GM21717 (cell line): ENCODE results near the gene ACTG1.

ENCODE experiments used
- ATAC-seq: cut with Tn5 transposase; IDR thresholded peaks from one replicate; pipeline ENCODE4 v1.9.1; 2021; ENCODE audit warnings: mild to moderate bottlenecking, moderate library complexity; ENCODE audit not compliant: unreplicated experiment

ACTG1 gene

GRCh38 chr17:81499601-81499970, 13.0 kb downstream of the ACTG1 start:
- no peak for ATAC-seq

- no peak for ATAC-seq
Measured at GRCh38 chr17:81498953-81499600, 13.5 kb downstream of the ACTG1 start.

GRCh38 chr17:81494626-81495377, 17.8 kb downstream of the ACTG1 start:
- no peak for ATAC-seq

- no peak for ATAC-seq
Measured at GRCh38 chr17:81493198-81494038, 19.2 kb downstream of the ACTG1 start.

GRCh38 chr17:81492706-81493105, 19.9 kb downstream of the ACTG1 start:
- no peak for ATAC-seq

GRCh38 chr17:81492202-81492601, 20.4 kb downstream of the ACTG1 start:
- ATAC-seq: no peak

GRCh38 chr17:81491761-81492160, 20.8 kb downstream of the ACTG1 start:
- no peak for ATAC-seq

GRCh38 chr17:81491181-81491581, 21.4 kb downstream of the ACTG1 start:
- ATAC-seq: no peak

- ATAC-seq: no peak
Measured at GRCh38 chr17:81489998-81490992, 22.3 kb downstream of the ACTG1 start.

GRCh38 chr17:81489012-81489997, 23.3 kb downstream of the ACTG1 start:
- ATAC-seq: no peak

- ATAC-seq: no peak
Measured at GRCh38 chr17:81488276-81488860, 24.2 kb downstream of the ACTG1 start.

GRCh38 chr17:81487487-81488275, 24.9 kb downstream of the ACTG1 start:
- ATAC-seq: no peak

- no peak for ATAC-seq
Measured at GRCh38 chr17:81487089-81487486, 25.5 kb downstream of the ACTG1 start.

- no peak for ATAC-seq
Measured at GRCh38 chr17:81486199-81486810, 26.3 kb downstream of the ACTG1 start.

- ATAC-seq: peak; percentile 61
Measured at GRCh38 chr17:81484195-81484979, 28.2 kb downstream of the ACTG1 start.

GRCh38 chr17:81483862-81484194, 28.8 kb downstream of the ACTG1 start:
- no peak for ATAC-seq
